AG04450 (cell line): Measurements from ENCODE around the gene TBC1D14. TPM values are rescaled to one million over a fixed set of nuclear protein-coding genes. Genes with fewer than 3 reads are reported as not detected.

Source experiments
- CTCF ChIA-PET: fragments of 300-600, 350-600 bp; formaldehyde crosslinking; extraction: SDS; loops from one replicate; lab custom pipeline; 2022; ENCODE audit warnings: antibody characterized with exemption, inconsistent platforms; lab: Charles Lee
- POLR2A ChIA-PET: fragments of 350-600 bp; formaldehyde crosslinking; extraction: SDS; loops from one replicate; lab custom pipeline; 2021; ENCODE audit warnings: antibody characterized with exemption, inconsistent platforms; lab: Yijun Ruan, JAX
- DNase-seq: peaks from one replicate; pipeline ENCODE4 v3.0.0-alpha.2; 2011; ENCODE audit warnings: low read depth, low spot score
- H3K27ac ChIP-seq: one replicate; pipeline ENCODE4 v1.5.1; 2012; ENCODE audit warnings: low read depth, low read length, control low read depth
- H3K27me3 ChIP-seq: one replicate; pipeline ENCODE4 v1.6.0; 2012; ENCODE audit warnings: low read length; ENCODE audit not compliant: control insufficient read depth, insufficient read depth
- H3K4me3 ChIP-seq: 2 replicates; pipeline ENCODE4 v1.5.1; 2011; ENCODE audit warnings: mild to moderate bottlenecking, low read depth, low read length, control low read depth
- H3K9me3 ChIP-seq: 2 replicates; pipeline ENCODE4 v1.5.1; 2012; ENCODE audit warnings: low read length; ENCODE audit not compliant: control insufficient read depth, insufficient read depth
- polyA plus RNA-seq: library from polyadenylated mRNA; depleted of rRNA; stranded (reverse); fragments of >200 nt; gene quantifications from 2 replicates; pipeline ENCODE4 v1.2.3, GENCODE V29; 2011
- TF ChIP-seq, protein P1 (sequence below): IDR thresholded peaks from 2 replicates; pipeline ENCODE4 v1.5.1; 2011; ENCODE audit warnings: low read depth, low read length, control low read depth, inconsistent platforms

TBC1D14 gene
- polyA plus RNA-seq, 1 experiment = 46.3 TPM

DNA sequence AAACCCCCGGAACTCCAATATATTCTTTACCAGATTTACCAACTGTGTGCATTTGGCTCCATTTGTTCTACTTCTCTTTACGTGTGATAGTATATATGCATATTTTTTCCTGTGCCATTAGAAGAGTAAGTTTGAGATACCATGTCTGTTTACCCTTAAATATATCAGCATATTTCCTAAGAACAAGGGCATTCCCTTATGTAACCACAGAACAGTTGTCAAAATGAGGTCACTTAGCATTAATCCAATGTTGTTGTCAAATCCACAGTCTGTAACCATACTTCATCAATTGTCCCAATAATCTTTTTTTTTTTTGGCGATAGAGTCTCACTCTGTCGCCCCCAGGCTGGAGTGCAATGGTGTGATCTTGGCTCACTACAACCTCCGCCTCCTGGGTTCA, 55.2 kb downstream of the TBC1D14 start:
- Histone ChIP-seq H3K27me3 (no peaks in the 10 kb centered on the region), H3K27ac (no peak overlapping the region), H3K9me3 (no peaks in the 10 kb centered on the region), H3K4me3 (no peak overlapping the region)
- CTCF ChIA-PET = interaction anchor here (2.1 kb wide), 1 partner anchor 9 kb away, joined by 10 read pairs; no protein-coding TSS in a partner anchor
- DNase-seq = no peak
- TF ChIP-seq, protein P1, sequence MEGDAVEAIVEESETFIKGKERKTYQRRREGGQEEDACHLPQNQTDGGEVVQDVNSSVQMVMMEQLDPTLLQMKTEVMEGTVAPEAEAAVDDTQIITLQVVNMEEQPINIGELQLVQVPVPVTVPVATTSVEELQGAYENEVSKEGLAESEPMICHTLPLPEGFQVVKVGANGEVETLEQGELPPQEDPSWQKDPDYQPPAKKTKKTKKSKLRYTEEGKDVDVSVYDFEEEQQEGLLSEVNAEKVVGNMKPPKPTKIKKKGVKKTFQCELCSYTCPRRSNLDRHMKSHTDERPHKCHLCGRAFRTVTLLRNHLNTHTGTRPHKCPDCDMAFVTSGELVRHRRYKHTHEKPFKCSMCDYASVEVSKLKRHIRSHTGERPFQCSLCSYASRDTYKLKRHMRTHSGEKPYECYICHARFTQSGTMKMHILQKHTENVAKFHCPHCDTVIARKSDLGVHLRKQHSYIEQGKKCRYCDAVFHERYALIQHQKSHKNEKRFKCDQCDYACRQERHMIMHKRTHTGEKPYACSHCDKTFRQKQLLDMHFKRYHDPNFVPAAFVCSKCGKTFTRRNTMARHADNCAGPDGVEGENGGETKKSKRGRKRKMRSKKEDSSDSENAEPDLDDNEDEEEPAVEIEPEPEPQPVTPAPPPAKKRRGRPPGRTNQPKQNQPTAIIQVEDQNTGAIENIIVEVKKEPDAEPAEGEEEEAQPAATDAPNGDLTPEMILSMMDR = no peak
- POLR2A ChIA-PET = no interaction called here

DNA sequence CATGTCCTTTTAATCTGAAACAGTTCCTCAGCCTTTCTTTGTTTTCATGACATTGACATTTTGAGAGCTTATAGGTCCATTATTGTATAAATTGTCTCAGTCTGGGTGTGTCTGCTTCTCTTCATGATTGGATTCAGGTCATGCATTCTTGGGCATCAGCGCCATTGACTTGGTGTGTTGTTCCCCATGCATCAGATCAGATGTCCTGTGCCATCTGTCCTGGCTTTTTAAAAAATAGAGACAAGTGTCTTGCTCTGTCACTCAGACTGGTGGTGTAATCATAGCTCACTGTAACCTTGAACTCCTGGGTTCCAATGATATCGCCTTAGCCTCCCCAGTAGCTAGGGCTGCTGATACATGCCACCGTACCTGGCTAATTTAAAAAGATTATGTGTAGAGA, 55.7 kb downstream of the TBC1D14 start:
- CTCF ChIA-PET = interaction anchor here (2.1 kb wide), 1 partner anchor 9 kb away, joined by 10 read pairs; no protein-coding TSS in a partner anchor
- TF ChIP-seq, protein P1 = no peak
- Histone ChIP-seq H3K9me3 (no peaks in the 10 kb centered on the region), H3K27ac (no peak overlapping the region), H3K27me3 (no peaks in the 10 kb centered on the region), H3K4me3 (no peak overlapping the region)
- POLR2A ChIA-PET = no interaction called here
- no peak for DNase-seq

DNA sequence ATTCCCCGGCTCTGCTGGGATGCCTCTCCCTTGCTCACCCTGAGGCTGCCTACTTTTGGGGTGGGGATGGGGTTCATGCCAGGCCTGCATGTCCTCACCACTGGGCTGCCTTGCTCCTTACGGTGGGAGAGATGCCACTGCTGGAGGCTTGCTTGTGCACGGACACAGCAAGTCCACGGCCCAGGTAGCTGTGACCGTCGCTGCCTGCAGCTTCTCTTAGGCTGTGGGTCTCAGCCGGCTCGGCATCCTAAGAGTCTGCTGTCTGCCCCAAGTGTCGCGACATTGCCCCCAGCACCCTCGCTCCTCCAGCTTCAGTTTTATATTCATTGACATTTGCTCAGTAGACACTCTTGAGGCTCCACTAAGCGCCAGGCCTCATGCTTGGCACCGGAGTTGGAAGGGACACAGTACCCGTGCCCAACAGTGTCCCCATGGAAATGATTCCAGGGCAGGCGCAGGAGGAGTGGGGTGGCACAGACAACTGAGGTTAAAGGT, 58.3 kb downstream of the TBC1D14 start:
- CTCF ChIA-PET = interaction anchor here (0.9 kb wide), 1 partner anchor 247 kb away, joined by 3 read pairs; no protein-coding TSS in a partner anchor
- POLR2A ChIA-PET = no interaction called here
- H3K27ac ChIP-seq = no peak overlapping the region

DNA sequence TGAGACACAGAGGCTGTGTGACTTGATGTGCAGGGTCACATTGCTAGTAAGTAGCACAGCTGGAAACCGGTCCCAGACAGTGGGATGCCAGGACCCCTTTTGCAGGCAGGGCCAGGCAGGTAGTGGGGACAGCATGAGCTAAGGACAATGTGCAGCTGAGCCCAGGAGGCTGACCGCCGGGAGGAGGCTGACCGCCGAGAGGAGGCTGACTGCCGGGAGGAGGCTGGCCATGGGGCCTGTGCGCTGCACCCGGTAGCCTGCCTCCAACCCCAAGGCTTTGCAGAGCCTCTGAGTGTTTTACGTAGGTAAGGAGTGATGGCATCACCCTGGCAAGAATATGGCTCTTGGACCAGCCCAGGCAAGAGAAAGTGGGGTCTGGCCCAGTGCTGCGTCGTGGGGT, 58.9 kb downstream of the TBC1D14 start:
- Histone ChIP-seq H3K4me3 (no peak overlapping the region), H3K9me3 (no peaks in the 10 kb centered on the region), H3K27me3 (no peaks in the 10 kb centered on the region), H3K27ac (no peak overlapping the region)
- TF ChIP-seq, protein P1 = no peak
- POLR2A ChIA-PET = no interaction called here
- CTCF ChIA-PET = interaction anchor here (0.9 kb wide), 1 partner anchor 248 kb away, joined by 3 read pairs; no protein-coding TSS in a partner anchor
- DNase-seq = no peak

More for the DNA sequence above, 58.3 kb downstream of the TBC1D14 start:
- TF ChIP-seq, protein P1 = no peak
- Histone ChIP-seq H3K9me3 (no peaks in the 10 kb centered on the region), H3K4me3 (no peak overlapping the region), H3K27me3 (no peaks in the 10 kb centered on the region)
- no peak for DNase-seq

DNA sequence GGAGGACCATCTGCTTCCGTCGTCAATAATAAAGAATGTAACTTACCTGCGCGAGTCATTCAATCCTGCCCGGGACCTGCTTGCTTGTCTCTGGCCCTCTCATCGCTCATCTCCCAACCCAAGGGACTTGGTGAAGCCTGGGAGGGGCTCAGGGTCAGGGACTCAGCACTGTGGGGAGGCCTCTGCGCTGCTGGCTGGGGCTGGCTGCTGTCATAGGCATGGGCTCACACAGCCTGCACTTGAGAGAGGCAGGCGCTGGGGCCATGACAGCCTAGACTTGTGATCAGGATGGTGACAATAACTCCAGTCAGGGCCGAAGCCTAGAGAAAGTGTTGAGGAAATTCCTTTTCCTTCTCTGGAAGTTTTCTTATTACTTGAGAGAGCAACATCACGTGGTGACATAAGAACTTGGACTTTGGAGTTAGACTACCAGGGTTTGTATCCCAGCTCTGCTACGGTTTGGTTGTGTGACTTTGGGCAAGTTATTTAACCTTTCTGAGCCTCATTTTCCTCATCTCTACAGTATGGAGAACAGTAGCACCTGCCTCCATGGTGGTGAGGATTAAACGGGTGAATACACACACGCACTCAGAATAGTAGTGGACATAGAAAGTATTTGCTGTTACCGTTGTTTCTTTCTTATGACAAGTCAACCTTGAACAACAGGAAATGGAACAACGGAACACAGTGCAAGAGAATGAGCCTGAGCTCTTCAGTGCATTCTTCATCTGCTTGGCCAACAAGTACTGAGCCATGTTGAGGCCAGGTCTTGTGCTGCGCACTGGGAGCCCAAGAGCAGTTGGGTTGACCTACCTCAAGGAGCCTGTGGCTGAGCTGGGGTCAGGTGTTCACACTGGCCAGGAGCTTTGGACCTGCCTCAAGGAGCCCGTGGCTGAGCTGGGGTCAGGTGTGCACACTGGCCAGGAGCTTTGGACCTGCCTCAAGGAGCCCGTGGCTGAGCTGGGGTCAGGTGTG, 60.5 kb downstream of the TBC1D14 start:
- no peak for DNase-seq
- H3K27ac ChIP-seq = no peak overlapping the region
- no peaks in the 10 kb centered on the region for H3K9me3 ChIP-seq
- POLR2A ChIA-PET = interaction anchor here (0.6 kb wide), 1 partner anchor 50 kb away, joined by 4 read pairs; no protein-coding TSS in a partner anchor
- CTCF ChIA-PET = no interaction called here
- TF ChIP-seq, protein P1 = no peak
- no peak overlapping the region for H3K4me3 ChIP-seq
- no peaks in the 10 kb centered on the region for H3K27me3 ChIP-seq
